SK-N-SH (cell line): ENCODE measurements around the gene C2orf92.
"Not testable (repeated sequence)": the region's sequence is repeated elsewhere in the genome, so short reads cannot be mapped to it uniquely, and the experiment has no call there.

Source experiments
- MXI1 ChIP-seq: IDR thresholded peaks from 2 replicates; pipeline ENCODE4 v1.6.1; 2012; ENCODE audit warnings: mild to moderate bottlenecking, low read depth, low read length, improper control_type of control experiment
- REST ChIP-seq: IDR thresholded peaks from 2 replicates; pipeline ENCODE4 v1.6.1; 2012; ENCODE audit warnings: mild to moderate bottlenecking, low read depth, low read length, moderate library complexity
- SMC3 ChIP-seq: IDR thresholded peaks from 2 replicates; pipeline ENCODE4 v1.6.1; 2012; ENCODE audit warnings: low read depth, low read length, improper control_type of control experiment
- USF2 ChIP-seq: fragments of 150-350 bp; IDR thresholded peaks from 2 replicates; pipeline ENCODE4 v1.6.1; 2017; ENCODE audit warnings: antibody characterized with exemption, low read length, low read depth, borderline replicate concordance

GRCh38 chr2:97625354-97626048 lies 44.0 kb upstream of the C2orf92 start:
- TF ChIP-seq MXI1, USF2, REST, SMC3: not testable (repeated sequence)
